Measurements from ENCODE around the gene CCDC15. TPM values are rescaled to one million over a fixed set of nuclear protein-coding genes. Genes with fewer than 3 reads are reported as not detected.

The CCDC15 gene
- total RNA-seq (2014; rRNA removed; shearing (Covaris generic)) (3.3 and 8.0 TPM in 2 replicates), polyA plus RNA-seq (2016; fragmentation: Nextera tagmentation; extraction: Ambion mirVana) (1.8 and 2.9 TPM in 2 replicates)
- long read RNA-seq, partial matches to known transcripts: 2 of 3 reads
- long read RNA-seq, other reads (novel, unspliced or antisense): 1 of 3 reads

GRCh38 chr11:124953753-124954589 lies at the start of gene CCDC15:
CCDC15 (plus strand) TSS chr11:124954202; CDS start chr11:124954733, 531 bp downstream.
- Mint-ChIP-seq H3K36me3 (ENCODE audit: low read depth) (peaks cover 5% of the 10 kb centered on the region; the same call in 1 of the 3 replicates), H3K4me1 (no peaks in the 10 kb centered on the region), H3K27ac (no peak within 1 kb of the TSS), H3K4me3 (no peak within 1 kb of the TSS), H3K27me3 (ENCODE audit: insufficient read depth, low read depth, poor library complexity) (no peaks in the 10 kb centered on the region), H3K9me3 (no peaks in the 10 kb centered on the region; the same call in 2 of the 3 replicates)
- peaks cover 3% of the 10 kb centered on the region; the same call in 1 of the 2 replicates for H3K4me1 ChIP-seq (ENCODE audit: insufficient read depth)
- H3K9me2 ChIP-seq (ENCODE audit: insufficient read depth): peaks cover 26% of the 10 kb centered on the region
- H3K4me2 ChIP-seq: peak within 1 kb of the TSS; percentile 91
- H4K20me1 ChIP-seq (replicated peaks; ENCODE audit: insufficient read depth): no peaks in the 10 kb centered on the region
- peak; percentile 99 for ATAC-seq
- peaks cover 15% of the 10 kb centered on the region for H3K27me3 ChIP-seq (ENCODE audit: insufficient read depth)
- TF ChIP-seq, protein P1, sequence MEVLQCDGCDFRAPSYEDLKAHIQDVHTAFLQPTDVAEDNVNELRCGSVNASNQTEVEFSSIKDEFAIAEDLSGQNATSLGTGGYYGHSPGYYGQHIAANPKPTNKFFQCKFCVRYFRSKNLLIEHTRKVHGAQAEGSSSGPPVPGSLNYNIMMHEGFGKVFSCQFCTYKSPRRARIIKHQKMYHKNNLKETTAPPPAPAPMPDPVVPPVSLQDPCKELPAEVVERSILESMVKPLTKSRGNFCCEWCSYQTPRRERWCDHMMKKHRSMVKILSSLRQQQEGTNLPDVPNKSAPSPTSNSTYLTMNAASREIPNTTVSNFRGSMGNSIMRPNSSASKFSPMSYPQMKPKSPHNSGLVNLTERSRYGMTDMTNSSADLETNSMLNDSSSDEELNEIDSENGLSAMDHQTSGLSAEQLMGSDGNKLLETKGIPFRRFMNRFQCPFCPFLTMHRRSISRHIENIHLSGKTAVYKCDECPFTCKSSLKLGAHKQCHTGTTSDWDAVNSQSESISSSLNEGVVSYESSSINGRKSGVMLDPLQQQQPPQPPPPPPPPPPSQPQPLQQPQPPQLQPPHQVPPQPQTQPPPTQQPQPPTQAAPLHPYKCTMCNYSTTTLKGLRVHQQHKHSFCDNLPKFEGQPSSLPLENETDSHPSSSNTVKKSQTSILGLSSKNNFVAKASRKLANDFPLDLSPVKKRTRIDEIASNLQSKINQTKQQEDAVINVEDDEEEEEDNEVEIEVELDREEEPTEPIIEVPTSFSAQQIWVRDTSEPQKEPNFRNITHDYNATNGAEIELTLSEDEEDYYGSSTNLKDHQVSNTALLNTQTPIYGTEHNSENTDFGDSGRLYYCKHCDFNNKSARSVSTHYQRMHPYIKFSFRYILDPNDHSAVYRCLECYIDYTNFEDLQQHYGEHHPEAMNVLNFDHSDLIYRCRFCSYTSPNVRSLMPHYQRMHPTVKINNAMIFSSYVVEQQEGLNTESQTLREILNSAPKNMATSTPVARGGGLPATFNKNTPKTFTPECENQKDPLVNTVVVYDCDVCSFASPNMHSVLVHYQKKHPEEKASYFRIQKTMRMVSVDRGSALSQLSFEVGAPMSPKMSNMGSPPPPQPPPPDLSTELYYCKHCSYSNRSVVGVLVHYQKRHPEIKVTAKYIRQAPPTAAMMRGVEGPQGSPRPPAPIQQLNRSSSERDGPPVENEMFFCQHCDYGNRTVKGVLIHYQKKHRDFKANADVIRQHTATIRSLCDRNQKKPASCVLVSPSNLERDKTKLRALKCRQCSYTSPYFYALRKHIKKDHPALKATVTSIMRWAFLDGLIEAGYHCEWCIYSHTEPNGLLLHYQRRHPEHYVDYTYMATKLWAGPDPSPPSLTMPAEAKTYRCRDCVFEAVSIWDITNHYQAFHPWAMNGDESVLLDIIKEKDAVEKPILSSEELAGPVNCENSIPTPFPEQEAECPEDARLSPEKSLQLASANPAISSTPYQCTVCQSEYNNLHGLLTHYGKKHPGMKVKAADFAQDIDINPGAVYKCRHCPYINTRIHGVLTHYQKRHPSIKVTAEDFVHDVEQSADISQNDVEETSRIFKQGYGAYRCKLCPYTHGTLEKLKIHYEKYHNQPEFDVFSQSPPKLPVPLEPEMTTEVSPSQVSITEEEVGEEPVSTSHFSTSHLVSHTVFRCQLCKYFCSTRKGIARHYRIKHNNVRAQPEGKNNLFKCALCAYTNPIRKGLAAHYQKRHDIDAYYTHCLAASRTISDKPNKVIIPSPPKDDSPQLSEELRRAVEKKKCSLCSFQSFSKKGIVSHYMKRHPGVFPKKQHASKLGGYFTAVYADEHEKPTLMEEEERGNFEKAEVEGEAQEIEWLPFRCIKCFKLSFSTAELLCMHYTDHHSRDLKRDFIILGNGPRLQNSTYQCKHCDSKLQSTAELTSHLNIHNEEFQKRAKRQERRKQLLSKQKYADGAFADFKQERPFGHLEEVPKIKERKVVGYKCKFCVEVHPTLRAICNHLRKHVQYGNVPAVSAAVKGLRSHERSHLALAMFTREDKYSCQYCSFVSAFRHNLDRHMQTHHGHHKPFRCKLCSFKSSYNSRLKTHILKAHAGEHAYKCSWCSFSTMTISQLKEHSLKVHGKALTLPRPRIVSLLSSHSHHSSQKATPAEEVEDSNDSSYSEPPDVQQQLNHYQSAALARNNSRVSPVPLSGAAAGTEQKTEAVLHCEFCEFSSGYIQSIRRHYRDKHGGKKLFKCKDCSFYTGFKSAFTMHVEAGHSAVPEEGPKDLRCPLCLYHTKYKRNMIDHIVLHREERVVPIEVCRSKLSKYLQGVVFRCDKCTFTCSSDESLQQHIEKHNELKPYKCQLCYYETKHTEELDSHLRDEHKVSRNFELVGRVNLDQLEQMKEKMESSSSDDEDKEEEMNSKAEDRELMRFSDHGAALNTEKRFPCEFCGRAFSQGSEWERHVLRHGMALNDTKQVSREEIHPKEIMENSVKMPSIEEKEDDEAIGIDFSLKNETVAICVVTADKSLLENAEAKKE (CRISPR knock-in tag; IDR thresholded peaks at IDR 0.05): no peak
- no peak for TF ChIP-seq ZNF114 (CRISPR knock-in tag; IDR thresholded peaks at IDR 0.05)
- TF ChIP-seq, protein P2, sequence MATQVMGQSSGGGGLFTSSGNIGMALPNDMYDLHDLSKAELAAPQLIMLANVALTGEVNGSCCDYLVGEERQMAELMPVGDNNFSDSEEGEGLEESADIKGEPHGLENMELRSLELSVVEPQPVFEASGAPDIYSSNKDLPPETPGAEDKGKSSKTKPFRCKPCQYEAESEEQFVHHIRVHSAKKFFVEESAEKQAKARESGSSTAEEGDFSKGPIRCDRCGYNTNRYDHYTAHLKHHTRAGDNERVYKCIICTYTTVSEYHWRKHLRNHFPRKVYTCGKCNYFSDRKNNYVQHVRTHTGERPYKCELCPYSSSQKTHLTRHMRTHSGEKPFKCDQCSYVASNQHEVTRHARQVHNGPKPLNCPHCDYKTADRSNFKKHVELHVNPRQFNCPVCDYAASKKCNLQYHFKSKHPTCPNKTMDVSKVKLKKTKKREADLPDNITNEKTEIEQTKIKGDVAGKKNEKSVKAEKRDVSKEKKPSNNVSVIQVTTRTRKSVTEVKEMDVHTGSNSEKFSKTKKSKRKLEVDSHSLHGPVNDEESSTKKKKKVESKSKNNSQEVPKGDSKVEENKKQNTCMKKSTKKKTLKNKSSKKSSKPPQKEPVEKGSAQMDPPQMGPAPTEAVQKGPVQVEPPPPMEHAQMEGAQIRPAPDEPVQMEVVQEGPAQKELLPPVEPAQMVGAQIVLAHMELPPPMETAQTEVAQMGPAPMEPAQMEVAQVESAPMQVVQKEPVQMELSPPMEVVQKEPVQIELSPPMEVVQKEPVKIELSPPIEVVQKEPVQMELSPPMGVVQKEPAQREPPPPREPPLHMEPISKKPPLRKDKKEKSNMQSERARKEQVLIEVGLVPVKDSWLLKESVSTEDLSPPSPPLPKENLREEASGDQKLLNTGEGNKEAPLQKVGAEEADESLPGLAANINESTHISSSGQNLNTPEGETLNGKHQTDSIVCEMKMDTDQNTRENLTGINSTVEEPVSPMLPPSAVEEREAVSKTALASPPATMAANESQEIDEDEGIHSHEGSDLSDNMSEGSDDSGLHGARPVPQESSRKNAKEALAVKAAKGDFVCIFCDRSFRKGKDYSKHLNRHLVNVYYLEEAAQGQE (IDR thresholded peaks at IDR 0.05; ENCODE audit: unreplicated experiment): no peak
- no peak for TF ChIP-seq EZH2 (IDR thresholded peaks at IDR 0.05; ENCODE audit: low read depth, unreplicated experiment)
- TF ChIP-seq, protein P3, sequence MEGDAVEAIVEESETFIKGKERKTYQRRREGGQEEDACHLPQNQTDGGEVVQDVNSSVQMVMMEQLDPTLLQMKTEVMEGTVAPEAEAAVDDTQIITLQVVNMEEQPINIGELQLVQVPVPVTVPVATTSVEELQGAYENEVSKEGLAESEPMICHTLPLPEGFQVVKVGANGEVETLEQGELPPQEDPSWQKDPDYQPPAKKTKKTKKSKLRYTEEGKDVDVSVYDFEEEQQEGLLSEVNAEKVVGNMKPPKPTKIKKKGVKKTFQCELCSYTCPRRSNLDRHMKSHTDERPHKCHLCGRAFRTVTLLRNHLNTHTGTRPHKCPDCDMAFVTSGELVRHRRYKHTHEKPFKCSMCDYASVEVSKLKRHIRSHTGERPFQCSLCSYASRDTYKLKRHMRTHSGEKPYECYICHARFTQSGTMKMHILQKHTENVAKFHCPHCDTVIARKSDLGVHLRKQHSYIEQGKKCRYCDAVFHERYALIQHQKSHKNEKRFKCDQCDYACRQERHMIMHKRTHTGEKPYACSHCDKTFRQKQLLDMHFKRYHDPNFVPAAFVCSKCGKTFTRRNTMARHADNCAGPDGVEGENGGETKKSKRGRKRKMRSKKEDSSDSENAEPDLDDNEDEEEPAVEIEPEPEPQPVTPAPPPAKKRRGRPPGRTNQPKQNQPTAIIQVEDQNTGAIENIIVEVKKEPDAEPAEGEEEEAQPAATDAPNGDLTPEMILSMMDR (conservative IDR thresholded peaks at IDR 0.05; ENCODE audit: low read depth in 2 of 2): no peak
- no peak for TF ChIP-seq ZNF331 (CRISPR knock-in tag; IDR thresholded peaks at IDR 0.05; ENCODE audit: low read depth)
- peak; percentile 90 for TF ChIP-seq CREB1 (CRISPR knock-in tag; IDR thresholded peaks at IDR 0.05; ENCODE audit: low read depth)
- TF ChIP-seq JUNB (IDR thresholded peaks at IDR 0.05; ENCODE audit: unreplicated experiment): no peak
- peak; percentile 95 for TF ChIP-seq POLR2AphosphoS5 (IDR thresholded peaks at IDR 0.05; ENCODE audit: low read depth)
- TF ChIP-seq, protein P4, sequence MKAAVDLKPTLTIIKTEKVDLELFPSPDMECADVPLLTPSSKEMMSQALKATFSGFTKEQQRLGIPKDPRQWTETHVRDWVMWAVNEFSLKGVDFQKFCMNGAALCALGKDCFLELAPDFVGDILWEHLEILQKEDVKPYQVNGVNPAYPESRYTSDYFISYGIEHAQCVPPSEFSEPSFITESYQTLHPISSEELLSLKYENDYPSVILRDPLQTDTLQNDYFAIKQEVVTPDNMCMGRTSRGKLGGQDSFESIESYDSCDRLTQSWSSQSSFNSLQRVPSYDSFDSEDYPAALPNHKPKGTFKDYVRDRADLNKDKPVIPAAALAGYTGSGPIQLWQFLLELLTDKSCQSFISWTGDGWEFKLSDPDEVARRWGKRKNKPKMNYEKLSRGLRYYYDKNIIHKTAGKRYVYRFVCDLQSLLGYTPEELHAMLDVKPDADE (IDR thresholded peaks at IDR 0.05): peak; percentile 67; the same call in 1 of the 2 replicates
- TF ChIP-seq NANOG (IDR thresholded peaks at IDR 0.05; ENCODE audit: borderline replicate concordance): no peak
- TF ChIP-seq STAT1 (IDR thresholded peaks at IDR 0.05; ENCODE audit: unreplicated experiment): no peak
- TF ChIP-seq EZH2phosphoT487 (IDR thresholded peaks at IDR 0.05; ENCODE audit: unreplicated experiment): no peak
- no peaks in the 10 kb centered on the region for H3K79me2 ChIP-seq (replicated peaks; ENCODE audit: insufficient read depth)
- peak within 1 kb of the TSS; percentile 65 for H3K4me3 ChIP-seq
- peak; percentile 100 for DNase-seq (ENCODE audit: low spot score)
- H3F3A ChIP-seq (replicated peaks; ENCODE audit: low read depth): no peaks in the 10 kb centered on the region
- peak within 1 kb of the TSS; percentile 51; the same call in 1 of the 2 replicates for H3K27ac ChIP-seq (ENCODE audit: low read depth)
- H2AFZ ChIP-seq: peak within 1 kb of the TSS; percentile 96
- no peaks in the 10 kb centered on the region for H3K36me3 ChIP-seq (ENCODE audit: insufficient read depth)
